B cell (primary cell): Measurements from ENCODE around the gene TBCC.

Source experiments
- CTCF ChIP-seq: fragments of 200-600 bp; IDR thresholded peaks from one replicate; pipeline ENCODE4 v1.8.0; 2022; ENCODE audit warnings: antibody characterized with exemption, mild to moderate bottlenecking
- EZH2 ChIP-seq: IDR thresholded peaks from 2 replicates; pipeline ENCODE4 v1.6.1; 2012; ENCODE audit warnings: borderline replicate concordance, low read depth, mild to moderate bottlenecking, moderate library complexity, low read length; ENCODE audit not compliant: insufficient read depth, poor library complexity, severe bottlenecking

- TF ChIP-seq CTCF (no peak), EZH2 (no peak)
Observed at GRCh38 chr6:42735976-42736375, 9.9 kb downstream of the TBCC start.
